GM23248 (cell line): ENCODE results near the gene ATF7IP.
"Not testable (repeated sequence)": the region's sequence is repeated elsewhere in the genome, so short reads cannot be mapped to it uniquely, and the experiment has no call there.

Experiments
- EZH2 ChIP-seq: fragments of 200-600 bp; sonication (generic); IDR thresholded peaks from 2 replicates; pipeline ENCODE4 v1.6.1; 2018; ENCODE audit warnings: antibody characterized with exemption, mild to moderate bottlenecking; ENCODE audit not compliant: insufficient read depth, poor library complexity, severe bottlenecking
- EZH2phosphoT487 ChIP-seq: fragments of 200-600 bp; sonication (generic); IDR thresholded peaks from 2 replicates; pipeline ENCODE4 v1.6.1; 2018; ENCODE audit warnings: antibody characterized with exemption, moderate library complexity, mild to moderate bottlenecking, low read depth; ENCODE audit not compliant: insufficient read depth

DNA sequence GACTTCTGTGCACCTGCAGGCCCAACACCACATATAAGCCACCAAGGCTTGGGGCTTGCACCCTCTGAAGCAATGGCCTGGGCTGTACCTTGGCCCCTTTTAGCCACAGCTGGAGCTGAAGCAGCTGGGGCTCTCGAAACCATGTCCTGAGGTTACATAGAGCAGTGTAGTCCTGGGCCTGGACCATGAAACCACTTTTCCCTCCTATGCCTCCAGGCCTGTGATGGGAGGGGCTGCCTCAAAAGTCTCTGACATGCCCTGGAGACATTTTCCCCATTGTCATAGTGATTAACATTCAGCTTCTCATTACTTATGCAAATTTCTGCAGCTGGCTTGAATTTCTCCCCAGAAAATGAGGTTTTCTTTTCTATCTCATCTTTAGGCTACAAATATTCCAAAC, 13.4 kb upstream of the ATF7IP start:
- TF ChIP-seq EZH2, EZH2phosphoT487: not testable (repeated sequence)
